Panc1 (cell line): ENCODE data around the gene NKPD1. TPM values are rescaled to one million over a fixed set of nuclear protein-coding genes. Genes with fewer than 3 reads are reported as not detected.

Source experiments
- ATAC-seq: fragments of 200-7000 bp; cut with Tn5 transposase; 2 replicates; pipeline ENCODE4 v1.9.1; 2020; ENCODE audit warnings: mild to moderate bottlenecking, moderate library complexity
- BruUV-seq: library from RNA; stranded (reverse); fragments of 400-500 nt; replicated peaks from 2 replicates; lab custom pipeline; 2021; lab: Mats Ljungman, UMichigan
- CTCF ChIA-PET: fragments of 300-600 bp; sonication (Branson Sonifier 250); formaldehyde crosslinking; loops from one replicate; lab custom pipeline; 2022; ENCODE audit warnings: antibody characterized with exemption; lab: Charles Lee
- POLR2A ChIA-PET: fragments of 300-600 bp; sonication (Branson Sonifier 250); formaldehyde crosslinking; loops from one replicate; lab custom pipeline; 2022; ENCODE audit warnings: antibody characterized with exemption; lab: Charles Lee
- DNase-seq: peaks from one replicate; pipeline ENCODE4 v3.0.0-alpha.2; 2010; ENCODE audit warnings: low read depth, low spot score
- H3K27ac ChIP-seq: 2 replicates; pipeline ENCODE4 v1.5.1; 2011; ENCODE audit warnings: mild to moderate bottlenecking, low read length, inconsistent platforms
- H3K27me3 ChIP-seq: fragments of 200-500 bp; sonication (Bioruptor generic); 2 replicates; pipeline ENCODE4 v1.6.0; 2014; ENCODE audit warnings: low read length, inconsistent platforms; ENCODE audit not compliant: control insufficient read depth, insufficient read depth
- H3K36me3 ChIP-seq: fragments of 200-500 bp; sonication (Bioruptor generic); 2 replicates; pipeline ENCODE4 v1.5.1; 2014; ENCODE audit warnings: inconsistent platforms, mild to moderate bottlenecking, low read length, moderate library complexity; ENCODE audit not compliant: control insufficient read depth, insufficient read depth
- H3K4me1 ChIP-seq: 2 replicates; pipeline ENCODE4 v1.5.1; 2011; ENCODE audit warnings: inconsistent platforms, mild to moderate bottlenecking, low read length, moderate library complexity; ENCODE audit not compliant: control insufficient read depth, insufficient read depth
- H3K4me3 ChIP-seq, 2 experiments: 2 replicates each; pipeline ENCODE4 v1.5.1; 2011 to 2012; ENCODE audit warnings: low read depth in 2 of 2, low read length in 2 of 2, mild to moderate bottlenecking in 2 of 2, inconsistent platforms in 1 of 2, moderate library complexity in 1 of 2
- H3K9me3 ChIP-seq: fragments of 200-500 bp; sonication (Bioruptor generic); 2 replicates; pipeline ENCODE4 v1.5.1; 2014; ENCODE audit warnings: low read depth, mild to moderate bottlenecking, inconsistent platforms, low read length, moderate library complexity; ENCODE audit not compliant: control insufficient read depth, insufficient read depth
- CTCF ChIP-seq: fragments of 450-650 bp; IDR thresholded peaks from 2 replicates; pipeline ENCODE4 v1.5.1; 2017; ENCODE audit warnings: mild to moderate bottlenecking
- POLR2AphosphoS5 ChIP-seq: IDR thresholded peaks from 2 replicates; pipeline ENCODE4 v1.6.1; 2012; ENCODE audit warnings: mild to moderate bottlenecking, low read depth, low read length, moderate library complexity
- REST ChIP-seq, 2 experiments: IDR thresholded peaks; 2 replicates each; pipeline ENCODE4 v1.6.1; 2011 to 2012; ENCODE audit warnings: low read depth in 2 of 2, control low read depth in 1 of 2, low read length in 1 of 2, mild to moderate bottlenecking in 1 of 2, moderate library complexity in 1 of 2; ENCODE audit not compliant: insufficient read depth in 1 of 2
- SIN3A ChIP-seq: IDR thresholded peaks from 2 replicates; pipeline ENCODE4 v1.6.1; 2012; ENCODE audit warnings: low read depth, mild to moderate bottlenecking, low read length, moderate library complexity, borderline replicate concordance; ENCODE audit not compliant: insufficient read depth
- TCF7L2 ChIP-seq: IDR thresholded peaks from 2 replicates; pipeline ENCODE4 v1.6.1; 2011; ENCODE audit warnings: mild to moderate bottlenecking, low read depth, low read length, inconsistent platforms
- in situ Hi-C: cut with HindIII; loops from 2 replicates; pipeline ENCODE4 v1.10.0; 2016; ENCODE audit warnings: low sequenced_read_pairs, low pct_unique_long_range_greater_than_20kb
- intact Hi-C: fragments of 100-400 bp; cut with micrococcal nuclease; formaldehyde crosslinking; loops from one replicate; pipeline ENCODE4 v1.10.0; 2022; ENCODE audit not compliant: unreplicated experiment
- total RNA-seq: library from RNA; stranded (reverse); gene quantifications from one replicate; pipeline ENCODE4 v1.2.1, GENCODE V29; 2021; ENCODE audit not compliant: unreplicated experiment

The NKPD1 gene
- total RNA-seq, 1 experiment from 2014 or later, result 0.05 TPM

GRCh38 chr19:45205810-45206209 lies 45.0 kb upstream of the NKPD1 start:
- ATAC-seq (no peak), DNase-seq (no peak)
- H3K4me3 ChIP-seq, result no peak overlapping the region
- in situ Hi-C loops, result no loop called here
- ChIA-PET CTCF (no interaction called here), POLR2A (no interaction called here)
- H3K27me3 ChIP-seq, result no peaks in the 10 kb centered on the region
- TF ChIP-seq CTCF (no peak), TCF7L2 (no peak), SIN3A (no peak), REST (IDR thresholded peaks at IDR 0.05; ENCODE audit: insufficient read depth in 1 of 2, low read depth in 2 of 2, low read length in 1 of 2) (no peak), POLR2AphosphoS5 (no peak)
- no peaks in the 10 kb centered on the region for H3K4me1 ChIP-seq
- H3K9me3 ChIP-seq, result no peaks in the 10 kb centered on the region
- intact Hi-C loops, result loop anchor here (10.0 kb wide), 1 partner anchor 129 kb away; no protein-coding TSS in a partner anchor
- BruUV-seq, result no TSS peak
- no peaks in the 10 kb centered on the region for H3K36me3 ChIP-seq
- no peak overlapping the region for H3K27ac ChIP-seq

GRCh38 chr19:45202637-45203036 lies 41.9 kb upstream of the NKPD1 start:
- ATAC-seq (no peak), DNase-seq (no peak)
- Histone ChIP-seq H3K36me3 (no peaks in the 10 kb centered on the region), H3K27ac (no peak overlapping the region), H3K4me1 (no peaks in the 10 kb centered on the region), H3K9me3 (no peaks in the 10 kb centered on the region), H3K27me3 (no peaks in the 10 kb centered on the region), H3K4me3 (no peak overlapping the region)
- intact Hi-C loops, result loop anchor here (10.0 kb wide), 1 partner anchor 132 kb away; no protein-coding TSS in a partner anchor
- CTCF ChIA-PET, result no interaction called here
- TF ChIP-seq SIN3A (no peak), TCF7L2 (no peak), REST (IDR thresholded peaks at IDR 0.05; ENCODE audit: insufficient read depth in 1 of 2, low read depth in 2 of 2, low read length in 1 of 2) (no peak), CTCF (no peak), POLR2AphosphoS5 (no peak)
- BruUV-seq, result no TSS peak
- POLR2A ChIA-PET, result interaction anchor here (0.6 kb wide), 2 partner anchors 9 to 48 kb away, joined by 6 to 9 read pairs; no protein-coding TSS in a partner anchor
- in situ Hi-C loops, result no loop called here
